Measurements from ENCODE around the gene WDFY4.

Gene WDFY4

DNA sequence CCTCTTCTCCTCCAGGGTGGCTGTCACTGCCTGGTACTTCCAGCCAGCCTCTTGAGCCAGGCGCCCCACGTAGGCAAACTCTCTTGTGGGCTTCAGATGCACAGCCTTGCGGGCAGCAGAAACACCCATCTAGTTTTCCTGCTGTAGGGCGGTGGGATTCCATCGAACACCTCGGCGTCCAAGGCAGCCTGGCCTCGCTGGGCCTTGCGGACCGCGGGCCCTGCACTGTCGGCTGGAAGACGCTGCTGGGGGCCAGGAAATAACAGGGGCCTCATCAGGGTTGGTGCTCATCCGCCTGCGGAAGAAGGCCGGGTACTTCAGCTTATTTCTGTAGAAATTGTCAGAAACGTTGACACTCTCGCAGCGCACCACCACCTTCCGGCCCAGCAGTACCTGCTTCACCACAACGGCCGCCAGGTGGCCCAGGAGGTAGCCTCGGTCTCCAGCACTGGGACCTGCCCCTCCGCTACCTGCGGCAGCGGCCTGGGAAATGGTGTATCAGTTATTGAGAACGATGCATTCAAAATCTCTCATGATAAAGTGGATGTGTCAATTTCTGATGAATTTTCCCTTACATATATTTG is 61.1 kb downstream of the WDFY4 start:
- DNase-seq: no peak

DNA sequence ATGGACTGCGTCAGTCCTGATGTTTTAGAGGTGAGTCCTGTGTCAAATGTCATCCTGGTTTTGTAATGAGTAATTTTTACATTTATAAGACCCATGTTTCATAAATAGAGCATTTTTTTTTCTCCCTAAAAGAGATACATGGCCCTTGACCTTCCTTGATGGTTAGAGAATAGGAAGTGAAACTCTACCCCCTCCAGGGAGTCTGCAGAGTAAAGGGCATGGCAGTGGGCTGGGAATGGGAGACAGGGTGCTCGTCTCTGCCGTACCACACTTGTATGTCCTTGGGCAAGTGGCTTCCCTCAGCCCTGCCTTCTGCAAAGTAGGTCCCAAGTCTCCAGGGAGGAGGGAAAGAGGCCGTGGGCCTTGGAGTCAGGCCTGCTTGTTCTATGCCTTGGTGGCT is 63.9 kb downstream of the WDFY4 start:
- DNase-seq: no peak

DNA sequence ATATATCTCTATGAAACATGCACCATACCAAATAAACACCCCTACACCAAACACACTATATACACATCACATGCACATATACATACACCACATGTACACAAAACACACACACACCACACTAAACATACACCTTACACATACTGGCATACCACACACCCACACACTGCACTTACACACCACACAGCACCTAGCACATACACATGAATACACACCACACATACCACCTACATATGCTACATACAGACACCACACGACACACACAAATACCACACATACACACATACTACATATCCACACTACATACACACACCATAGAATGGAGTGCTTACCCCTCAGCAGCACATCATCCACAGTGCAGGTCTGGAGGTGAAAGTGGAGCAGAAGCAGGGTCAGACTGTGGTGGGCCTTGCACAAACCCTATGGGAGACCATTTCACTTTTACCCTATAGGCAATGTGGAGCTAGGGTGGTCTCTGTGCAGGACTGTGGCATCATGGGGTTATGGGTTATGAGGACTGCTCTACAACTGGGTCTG is 64.6 kb downstream of the WDFY4 start:
- DNase-seq: no peak

DNA sequence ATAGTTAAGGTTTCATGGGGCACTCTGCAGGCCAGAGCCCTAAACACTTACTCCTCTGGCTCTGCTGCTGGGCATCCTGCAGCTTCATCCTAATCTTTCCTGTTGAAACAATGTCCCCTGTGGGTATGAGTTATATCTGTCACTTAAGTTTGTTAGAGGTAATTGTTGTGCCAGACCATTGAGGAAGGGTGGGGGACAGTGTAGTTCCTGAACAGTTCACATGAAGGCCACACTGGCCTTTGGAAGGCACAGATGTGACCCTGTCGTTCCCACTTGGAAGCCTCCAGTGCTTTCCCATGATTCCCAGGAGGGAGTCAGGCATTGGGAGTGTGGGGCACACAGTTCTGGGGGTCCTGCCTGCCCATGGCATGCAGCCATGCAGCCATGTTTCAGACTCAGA is 65.3 kb downstream of the WDFY4 start:
- DNase-seq: no peak

DNA sequence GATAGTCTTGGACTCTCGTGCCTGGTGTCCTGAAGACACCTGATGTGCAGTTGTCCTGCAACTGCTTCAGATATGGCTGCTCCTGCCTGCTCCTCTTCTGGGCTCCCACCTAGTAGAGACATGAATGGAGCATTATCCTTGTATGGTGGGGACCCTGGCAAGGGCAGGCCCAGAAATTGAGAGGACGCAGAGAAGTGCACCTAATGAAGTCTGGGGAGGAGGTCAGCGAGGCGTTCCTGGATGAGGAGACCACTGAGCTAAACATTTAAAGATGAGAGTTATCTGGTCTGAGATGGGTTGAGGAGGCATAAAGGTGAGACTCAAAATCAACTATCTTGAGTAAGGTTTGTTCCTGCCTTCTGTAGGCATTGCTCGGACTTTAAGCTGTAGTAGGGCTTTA is 66.3 kb downstream of the WDFY4 start:
- DNase-seq: no peak

DNA sequence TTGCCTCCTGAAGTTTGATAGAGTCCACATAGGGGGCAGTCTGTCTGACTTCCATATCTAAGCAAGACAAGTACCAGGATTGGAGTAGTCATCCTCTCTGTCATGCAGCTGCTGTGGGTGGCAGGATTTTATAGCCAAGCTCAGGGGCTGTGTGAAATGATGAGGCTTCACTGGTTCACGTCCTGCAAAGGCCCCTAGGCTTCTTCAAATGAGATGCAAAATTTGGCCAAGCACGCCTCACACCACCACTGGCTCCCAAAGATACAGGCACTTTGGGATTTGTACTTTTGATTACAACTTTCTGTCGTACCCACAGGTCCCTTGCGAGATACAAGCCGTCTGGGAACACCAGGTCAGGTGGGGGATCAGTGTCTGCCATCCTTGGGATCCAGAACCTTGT is 67.1 kb downstream of the WDFY4 start:
- no peak for DNase-seq

DNA sequence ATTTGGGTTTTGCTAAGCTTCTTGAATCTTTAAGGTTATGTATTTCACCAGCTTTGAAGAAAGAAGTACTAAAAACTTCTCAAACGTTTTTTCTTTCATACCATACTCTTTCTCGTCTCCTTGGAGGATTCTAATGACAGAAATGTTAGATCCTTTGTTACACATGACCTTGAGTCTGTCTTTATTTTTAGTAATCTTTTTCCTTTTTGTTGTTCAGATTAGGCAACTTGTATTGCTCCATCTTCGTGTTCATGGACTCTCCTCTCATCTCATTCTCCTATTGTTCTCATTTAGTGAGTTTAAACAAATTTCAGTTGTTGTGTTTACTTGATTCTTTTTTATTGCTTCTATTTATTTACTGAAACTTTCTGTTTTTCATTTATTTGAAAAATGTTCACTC is 73.7 kb downstream of the WDFY4 start:
- DNase-seq: no peak

DNA sequence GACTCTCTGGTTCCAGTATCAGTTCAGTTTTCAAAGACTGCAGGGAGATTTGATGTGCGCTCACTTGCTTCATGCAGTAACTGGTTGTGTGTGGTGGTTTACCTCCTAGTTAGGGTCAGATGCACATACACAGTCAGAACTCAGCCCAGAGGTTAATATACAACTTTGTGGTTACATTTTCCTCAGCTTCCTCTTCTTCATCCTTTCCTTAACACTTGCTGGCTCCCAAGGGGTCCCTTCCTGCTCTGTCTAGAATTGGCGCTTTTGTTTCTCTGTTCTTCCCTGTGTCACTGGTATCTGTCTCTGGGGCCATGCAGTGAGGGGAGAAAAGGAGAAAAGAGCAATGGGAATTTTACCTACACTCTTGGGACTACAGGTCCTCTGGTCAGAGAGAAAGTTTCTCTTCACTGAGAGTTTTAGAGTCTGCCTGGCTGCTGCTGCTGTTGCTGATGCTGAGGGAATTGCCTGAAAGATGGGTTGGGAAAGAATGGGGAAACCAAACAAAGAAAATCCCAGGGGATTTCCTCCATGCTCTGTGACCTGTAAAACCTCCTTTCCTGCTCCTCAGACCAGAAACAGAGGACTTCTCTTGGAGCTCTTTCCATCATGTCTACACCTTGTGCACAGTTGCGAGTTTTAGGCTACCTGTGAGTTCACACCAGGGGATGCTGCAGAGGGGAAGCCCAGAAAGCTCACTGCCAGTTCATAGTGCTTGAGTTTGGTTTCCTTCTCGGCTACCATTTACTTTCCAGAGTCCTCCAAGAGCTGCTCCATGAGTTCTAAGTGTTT is 74.6 kb downstream of the WDFY4 start:
- DNase-seq: no peak

DNA sequence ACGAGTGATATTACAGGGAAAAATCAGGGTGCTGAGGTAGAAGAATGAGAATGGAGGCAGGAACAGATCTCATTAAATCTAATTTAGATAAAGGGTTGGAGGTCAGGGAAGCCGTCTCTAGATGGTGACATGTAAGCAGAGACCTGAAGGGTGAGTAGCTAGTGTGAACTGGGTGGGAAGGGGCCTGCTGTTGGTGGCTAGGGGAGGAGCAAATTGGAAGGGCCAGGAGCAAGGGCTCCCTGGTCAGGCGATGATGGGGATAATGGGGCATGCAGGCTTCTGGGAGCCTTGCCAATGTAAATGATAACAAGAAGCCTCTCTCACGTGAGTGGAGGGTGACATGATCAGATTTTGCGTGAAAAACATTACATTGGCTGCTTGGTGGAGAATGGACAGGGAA is 76.3 kb downstream of the WDFY4 start:
- DNase-seq: no peak

DNA sequence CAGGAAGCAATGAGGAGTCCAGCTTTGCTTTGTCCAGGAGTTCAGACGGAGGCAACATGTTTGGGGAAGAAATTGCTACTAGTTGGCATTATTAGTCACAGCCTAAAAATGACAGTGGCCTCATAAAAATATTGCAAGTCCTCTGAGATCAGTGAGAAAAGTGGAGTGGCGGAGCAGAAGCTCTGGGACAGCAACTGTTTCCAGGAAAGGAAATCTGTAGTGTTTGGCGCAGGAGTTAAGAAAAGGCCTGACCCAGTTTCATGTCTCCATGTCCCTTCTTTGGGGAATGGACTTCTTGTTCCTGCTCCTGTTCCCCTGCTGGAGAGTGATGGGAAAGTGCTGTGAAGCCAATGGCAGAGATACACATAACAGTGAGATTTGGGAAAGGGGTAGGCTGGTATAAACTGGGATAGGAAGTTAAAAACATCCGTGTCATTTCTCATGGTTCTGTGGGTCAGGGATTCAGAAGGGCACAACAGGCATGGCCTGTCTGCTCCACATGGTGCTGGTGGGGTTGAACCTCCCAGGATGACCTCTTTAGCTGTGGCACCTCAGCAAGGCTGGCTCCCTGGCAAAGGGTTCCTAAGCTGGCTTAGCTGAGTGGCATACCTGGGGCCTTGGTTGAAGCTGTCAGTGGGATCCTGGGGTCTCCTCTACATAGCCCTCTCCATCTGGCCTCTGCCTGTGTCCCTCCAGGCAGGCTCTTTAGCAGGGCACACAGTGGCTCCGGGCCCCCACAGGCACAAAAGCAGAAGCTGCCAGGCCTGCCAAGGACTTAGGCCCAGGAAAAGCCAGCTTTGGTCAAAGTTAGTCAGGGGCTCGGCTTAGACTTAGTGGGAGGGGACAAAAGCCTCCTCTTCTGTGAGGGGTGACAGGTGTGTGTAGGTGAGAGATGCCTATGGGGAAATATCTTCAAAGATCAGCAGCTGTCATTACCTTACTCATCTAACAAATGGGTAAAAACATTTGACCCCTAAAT is 77.7 kb downstream of the WDFY4 start:
- no peak for DNase-seq

DNA sequence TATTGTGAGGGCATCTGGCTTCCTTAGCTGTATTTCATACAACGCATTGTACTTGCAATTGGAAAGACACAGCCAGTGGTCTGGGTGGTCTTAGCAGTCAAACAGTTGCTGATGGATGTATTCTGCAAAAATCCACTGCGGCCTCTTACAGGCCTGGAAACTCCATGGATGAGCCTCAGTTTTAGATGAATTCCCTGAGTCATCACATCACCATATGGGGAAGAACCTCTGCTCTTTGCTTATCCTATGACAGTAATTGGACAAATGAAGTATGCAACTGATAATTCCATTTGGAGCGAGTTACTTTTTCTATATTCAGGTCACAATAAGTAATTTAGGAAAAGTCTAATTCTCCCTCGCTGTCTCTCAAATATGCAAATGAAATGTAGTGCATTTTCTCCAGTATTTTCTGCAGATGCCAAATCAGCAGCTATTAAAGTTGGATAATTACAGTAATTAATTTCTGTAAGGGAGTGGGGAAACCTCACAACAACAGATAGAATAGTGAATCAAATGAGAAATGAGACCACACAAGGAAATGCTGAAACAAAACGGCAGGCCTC is 78.8 kb downstream of the WDFY4 start:
- no peak for DNase-seq

DNA sequence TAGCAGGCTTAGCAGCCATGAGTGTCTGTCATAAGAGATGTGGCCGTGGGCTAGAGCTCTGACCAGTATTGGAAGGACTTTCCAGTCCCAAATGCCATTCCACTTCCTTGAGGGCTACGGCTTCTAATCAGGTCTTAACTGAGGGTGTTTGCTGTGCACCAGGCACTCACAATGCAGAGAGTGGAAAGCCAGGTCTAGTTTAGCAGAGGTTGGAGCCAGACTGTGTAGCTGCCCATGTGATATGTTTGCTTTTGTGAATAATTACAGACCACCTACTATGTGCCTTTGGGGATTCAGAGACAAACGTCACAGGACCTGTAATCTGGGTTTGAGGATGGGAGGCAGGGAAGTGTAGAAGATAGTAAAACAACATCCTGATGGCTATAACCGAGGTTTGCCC is 79.8 kb downstream of the WDFY4 start:
- no peak for DNase-seq

DNA sequence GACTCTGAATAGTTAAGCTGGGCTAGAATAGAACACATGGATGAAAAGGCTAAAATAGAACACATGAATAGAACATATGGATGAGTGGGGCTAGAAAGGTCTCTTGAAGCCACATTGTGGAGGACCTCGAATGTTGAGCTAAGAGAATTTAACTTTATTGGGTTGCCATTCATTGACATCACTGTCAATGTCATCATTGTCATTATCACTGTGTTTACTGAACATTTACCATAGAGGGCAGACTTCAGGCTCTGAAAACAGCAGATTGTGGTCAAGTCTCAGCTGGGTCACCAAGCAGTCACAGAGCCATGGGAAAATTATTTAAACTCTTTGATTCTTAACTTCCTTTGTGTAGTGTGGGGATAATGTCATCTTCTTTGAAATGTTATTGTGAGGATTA is 80.4 kb downstream of the WDFY4 start:
- DNase-seq: no peak

DNA sequence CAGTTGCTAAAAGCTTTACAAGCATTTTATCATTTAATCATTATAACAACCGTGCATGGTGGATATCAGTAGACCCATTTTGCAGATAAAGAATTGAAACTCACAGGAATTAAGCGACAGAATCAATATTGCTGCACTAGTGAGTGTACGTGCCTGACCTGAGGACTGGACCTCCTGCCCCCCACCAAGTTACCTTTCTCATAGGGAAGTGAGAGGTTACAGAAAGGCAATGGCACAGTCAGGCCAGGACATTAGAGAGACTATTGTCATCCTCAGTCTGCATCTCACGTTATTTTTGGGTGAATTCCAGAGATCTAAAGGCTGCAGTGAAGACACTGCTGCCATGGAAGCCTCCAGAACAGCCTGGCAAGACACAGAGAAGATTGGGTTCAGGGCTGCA is 80.9 kb downstream of the WDFY4 start:
- DNase-seq: no peak

DNA sequence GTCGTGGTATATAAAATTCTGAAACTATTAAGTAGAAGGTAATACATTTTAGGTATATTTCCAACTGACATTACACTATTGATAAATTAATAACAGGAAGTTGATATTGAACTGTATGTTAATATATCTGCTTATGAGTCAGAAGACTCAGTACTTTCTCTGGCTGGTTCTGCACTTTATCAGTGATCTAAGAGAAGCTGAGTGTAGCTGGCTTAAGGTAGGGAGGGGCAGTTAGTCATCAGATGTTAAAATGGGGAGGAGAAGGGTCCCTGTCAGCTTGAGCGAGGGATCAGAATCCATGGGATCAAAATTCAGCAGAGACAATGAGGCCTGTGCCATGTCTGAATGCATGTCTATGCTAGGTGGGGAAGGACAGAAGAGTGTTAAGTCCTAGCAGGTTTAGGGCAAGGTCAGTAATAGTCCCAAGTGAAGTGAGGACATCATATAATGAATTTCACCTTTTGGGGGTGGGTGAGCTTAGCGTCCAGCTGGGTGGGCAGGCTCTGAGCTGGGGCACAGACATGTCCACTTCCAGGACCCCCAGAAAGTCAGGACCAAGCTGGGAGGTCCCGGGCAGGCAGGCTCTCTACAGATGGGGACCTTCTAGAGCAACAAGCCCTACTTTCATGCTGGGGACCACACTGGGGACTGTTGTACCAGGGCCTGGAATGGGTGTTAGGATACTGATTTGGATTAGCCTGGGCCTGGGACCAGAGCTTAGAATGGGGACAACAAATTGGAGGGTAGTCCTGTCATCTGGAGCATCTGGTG is 82.9 kb downstream of the WDFY4 start:
- DNase-seq: no peak

DNA sequence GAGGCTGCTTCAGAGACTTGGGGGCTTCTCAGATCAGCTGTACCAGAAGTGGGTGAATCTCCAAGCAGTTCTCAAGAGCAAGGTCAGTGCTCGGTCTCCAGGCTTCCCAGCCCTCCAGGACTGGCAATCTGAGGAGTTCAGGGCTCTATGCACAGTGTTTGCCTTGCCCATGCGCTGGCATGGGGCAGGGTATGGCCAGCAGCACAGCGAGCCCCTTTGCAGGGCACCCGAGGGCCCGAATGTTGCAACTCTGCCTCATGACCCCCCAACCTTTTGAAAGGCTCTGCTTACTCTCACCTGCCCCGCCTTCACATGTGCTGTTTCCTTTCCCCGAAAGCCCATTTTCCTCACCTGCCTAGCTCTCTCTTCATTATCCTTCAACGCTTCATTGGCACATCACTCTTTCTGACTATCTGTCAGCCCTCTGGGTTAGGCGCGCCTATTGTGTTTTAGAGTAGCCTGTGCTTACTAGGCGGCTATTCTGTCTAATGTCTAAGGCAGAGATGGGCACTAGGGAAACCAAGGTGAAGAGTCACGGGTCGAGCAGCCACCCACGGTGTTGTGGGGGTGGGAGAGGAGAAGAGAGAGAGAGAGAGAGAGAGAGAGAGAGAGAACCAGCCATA is 83.6 kb downstream of the WDFY4 start:
- DNase-seq: no peak

DNA sequence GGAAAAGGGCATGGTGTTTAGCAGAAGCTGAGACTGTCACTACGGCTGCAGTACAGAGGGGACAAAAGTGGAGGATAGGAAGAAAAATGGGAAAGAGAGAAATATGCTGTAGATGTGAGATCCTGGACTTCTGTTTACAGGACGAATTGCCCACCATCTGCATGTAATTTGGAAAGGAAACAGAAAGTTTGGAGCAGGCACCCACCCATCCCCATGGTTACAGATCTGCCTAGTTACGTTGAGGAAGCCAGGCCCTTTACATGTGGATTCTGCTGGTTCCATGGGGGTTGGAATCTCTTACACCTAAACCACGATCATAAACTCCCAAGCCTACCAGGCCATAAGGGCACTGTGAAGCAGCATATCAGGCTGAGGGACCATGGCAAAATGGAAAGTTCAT is 84.3 kb downstream of the WDFY4 start:
- DNase-seq: peak; percentile 21

DNA sequence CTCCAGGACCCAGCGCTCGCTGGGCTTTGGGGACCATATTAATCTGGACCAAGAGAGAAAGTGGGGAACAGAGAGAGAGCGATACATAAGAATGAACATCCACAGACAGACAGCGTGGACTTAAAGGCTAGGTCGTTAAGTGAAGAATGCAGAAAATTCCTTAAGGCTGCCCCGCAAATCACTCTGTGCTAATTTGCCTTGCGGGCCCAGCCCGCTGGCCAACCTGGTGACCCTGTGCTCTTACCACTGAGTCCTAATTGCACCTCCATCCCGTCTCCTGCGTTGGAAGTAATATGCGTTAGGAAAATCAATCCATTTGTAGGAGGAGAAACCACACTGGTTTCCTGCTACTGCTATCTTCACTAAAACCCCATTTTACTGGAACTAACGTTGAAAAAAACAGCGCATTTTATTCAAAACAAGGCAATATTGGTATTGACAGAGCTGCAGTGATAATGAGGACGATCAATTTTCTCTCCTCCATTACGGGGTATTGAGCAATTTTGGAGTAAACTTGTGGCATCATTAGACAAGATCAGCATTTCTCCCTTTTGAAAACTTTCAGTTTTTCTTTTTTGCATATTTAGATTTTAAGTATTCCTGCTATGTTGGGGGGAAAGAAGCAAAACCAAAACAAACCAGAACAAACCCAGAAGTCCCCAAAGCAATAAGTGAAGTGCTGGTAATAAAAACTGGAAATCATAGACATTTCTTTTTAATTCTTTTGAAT is 85.2 kb downstream of the WDFY4 start:
- DNase-seq: no peak

DNA sequence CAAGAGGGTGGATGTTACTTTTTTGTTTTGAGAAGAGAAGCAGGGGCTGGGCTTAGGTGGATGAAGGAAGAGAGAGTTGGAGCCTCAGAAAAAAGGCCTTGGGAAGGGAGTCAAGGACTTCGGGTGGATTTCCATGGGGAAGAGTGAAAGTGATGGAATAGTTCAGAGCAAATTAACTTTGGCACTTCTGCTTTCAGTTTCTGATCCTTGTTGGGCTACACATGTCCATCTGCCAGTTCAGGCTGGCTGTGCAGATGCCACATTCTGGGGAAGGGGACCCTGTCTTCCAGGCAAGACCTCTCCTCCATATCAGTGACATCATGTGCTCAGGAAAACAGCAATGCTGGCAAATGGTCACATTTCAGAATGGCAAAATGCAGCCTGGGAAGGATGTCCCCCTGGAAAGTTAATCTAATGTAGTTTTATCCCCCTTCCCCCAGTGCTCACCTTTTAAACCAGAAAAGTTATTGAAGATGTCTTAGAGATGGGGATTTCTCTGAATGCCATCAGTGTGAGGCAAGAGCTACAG is 86.0 kb downstream of the WDFY4 start:
- DNase-seq: no peak

DNA sequence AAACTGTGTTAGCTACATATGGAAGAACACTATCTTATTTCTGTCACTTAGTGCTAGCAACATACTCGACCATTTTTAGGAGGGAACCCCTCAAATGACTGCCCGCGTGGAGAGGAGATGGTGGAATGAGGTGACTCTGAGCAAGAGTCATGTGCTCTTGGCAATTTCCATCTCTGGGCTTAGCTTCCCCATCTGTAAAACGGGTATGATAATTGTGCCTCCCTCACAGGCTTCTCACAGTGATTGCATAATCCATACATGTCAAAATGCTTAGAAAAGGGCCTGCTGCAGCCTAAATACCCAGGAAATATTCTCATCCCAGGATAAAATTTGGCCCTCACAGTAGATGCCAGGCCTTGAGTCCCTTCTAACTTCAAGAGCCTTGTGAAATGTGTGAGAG is 86.6 kb downstream of the WDFY4 start:
- no peak for DNase-seq

DNA sequence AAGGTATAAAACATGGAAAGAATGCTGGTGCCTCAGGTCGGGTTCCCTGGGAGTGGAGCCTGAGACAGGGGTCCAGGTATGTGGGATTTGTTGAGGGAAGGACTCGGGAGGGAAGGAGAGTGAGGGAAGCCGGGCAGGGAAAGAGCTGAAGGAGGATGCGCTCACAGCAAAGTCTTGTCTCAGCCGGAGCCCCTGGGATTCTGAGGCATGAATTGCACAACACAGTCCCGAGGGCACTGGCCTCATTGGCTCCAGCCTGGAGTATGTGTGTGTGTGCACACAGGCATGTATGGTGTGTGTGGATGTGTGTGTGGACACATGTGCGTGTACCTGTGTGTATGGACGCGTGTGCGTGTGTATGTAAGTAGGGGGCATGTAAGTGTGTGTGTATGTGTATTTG is 87.4 kb downstream of the WDFY4 start:
- DNase-seq: no peak
